ENCODE measurements around the gene BCL7B. TPM values are rescaled to one million over a fixed set of nuclear protein-coding genes. Genes with fewer than 3 reads are reported as not detected.
A peak's percentile ranks its signal among the peaks of the same experiment; 100 is the strongest.

The BCL7B gene
- total RNA-seq, 1 experiment from 2014 or later: 50.4 TPM

GRCh38 chr7:73596191-73597065 lies 38.9 kb upstream of the BCL7B start:
- BruUV-seq (replicated peaks): TSS peak; percentile 28

More at GRCh38 chr7:73596191-73597065, 38.9 kb upstream of the BCL7B start:
- ChIA-PET POLR2A (no interaction called here), RAD21 (ENCODE audit: low non-redundant PET in 1 of 2, low total read pairs in 2 of 2, uncharacterized antibody in 2 of 2, unreplicated experiment in 2 of 2) (no interaction called here), CTCF (no interaction called here)
- Histone ChIP-seq H3K27ac (ENCODE audit: low read depth, low read length) (no peak overlapping the region), H3K9me2 (ENCODE audit: insufficient read depth) (no peaks in the 10 kb centered on the region), H2AFZ (ENCODE audit: low read depth, low read length, poor library complexity, severe bottlenecking) (no peak overlapping the region), H3K4me2 (ENCODE audit: low read length) (no peak overlapping the region), H4K20me1 (ENCODE audit: insufficient read depth) (no peaks in the 10 kb centered on the region), H3K9me3 (ENCODE audit: control insufficient read depth in 1 of 2, insufficient read depth in 1 of 2, low read depth in 1 of 2, low read length in 2 of 2) (no peaks in the 10 kb centered on the region), H3K4me1 (ENCODE audit: control insufficient read depth in 1 of 2, insufficient read depth in 2 of 2, low read length in 2 of 2) (peaks cover 2 to 7% of the 10 kb centered on the region in 2 experiments; a peak in 3 of 4 replicates), H3K4me3 (replicated peaks in 1 of 2; ENCODE audit: low read depth in 1 of 2, low read length in 2 of 2) (no peak overlapping the region), H3K36me3 (ENCODE audit: control insufficient read depth in 1 of 2, insufficient read depth in 2 of 2, low read length in 2 of 2) (no peaks in the 10 kb centered on the region; a peak in 1 of 4 replicates), H3K27me3 (ENCODE audit: insufficient read depth, low read length) (no peaks in the 10 kb centered on the region), H3K9ac (ENCODE audit: low read length) (no peak overlapping the region), H3K79me2 (ENCODE audit: insufficient read depth, low read length) (no peaks in the 10 kb centered on the region)
- intact Hi-C loops (cut with micrococcal nuclease): no loop called here
- ATAC-seq: no peak
- TF ChIP-seq CBX3 (IDR thresholded peaks at IDR 0.05; ENCODE audit: low read depth) (no peak), JUND (IDR thresholded peaks at IDR 0.05) (no peak), EZH2phosphoT487 (IDR thresholded peaks at IDR 0.05; ENCODE audit: borderline replicate concordance) (no peak), CTCF (IDR thresholded peaks at IDR 0.05 in 2 of 3, conservative IDR thresholded peaks at IDR 0.05 in 1 of 3; ENCODE audit: borderline replicate concordance in 1 of 3, insufficient read depth in 1 of 3, low read depth in 2 of 3, low read length in 2 of 3) (no peak), ZBTB33 (IDR thresholded peaks at IDR 0.05; ENCODE audit: extremely low read depth, insufficient replicate concordance, low read length) (no peak), EGR1 (IDR thresholded peaks at IDR 0.05; ENCODE audit: low read depth) (no peak), ELF1 (IDR thresholded peaks at IDR 0.05; ENCODE audit: borderline replicate concordance, low read depth) (no peak), RAD21 (IDR thresholded peaks at IDR 0.05; ENCODE audit: low read depth) (no peak), YY1 (IDR thresholded peaks at IDR 0.05; ENCODE audit: extremely low read depth, insufficient replicate concordance, low read depth, low read length) (no peak), CEBPB (IDR thresholded peaks at IDR 0.05; ENCODE audit: low read depth) (no peak)
- TF ChIP-seq, protein P1, sequence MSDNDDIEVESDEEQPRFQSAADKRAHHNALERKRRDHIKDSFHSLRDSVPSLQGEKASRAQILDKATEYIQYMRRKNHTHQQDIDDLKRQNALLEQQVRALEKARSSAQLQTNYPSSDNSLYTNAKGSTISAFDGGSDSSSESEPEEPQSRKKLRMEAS (IDR thresholded peaks at IDR 0.05): no peak
- no peak for DNase-seq (ENCODE audit: low read depth, low spot score)
